Esophagus squamous epithelium (tissue), 4 donors: ENCODE data around the gene USH2A.

ENCODE experiments used
- CTCF ChIP-seq, 6 experiments: fragments of 450-650 bp in 4 of 6; fragments of 200-600 bp in 2 of 6; sonication (generic) in 2 of 6; IDR thresholded peaks; one replicate each; pipeline ENCODE4 v1.5.1; 2016 to 2019; ENCODE audit warnings: antibody characterized with exemption in 6 of 6, mild to moderate bottlenecking in 4 of 6, moderate library complexity in 4 of 6
- POLR2A ChIP-seq, 4 donors: fragments of 450-650 bp; IDR thresholded peaks; one replicate each; pipeline ENCODE4 v1.6.1; 2017; ENCODE audit warnings: antibody characterized with exemption in 4 of 4, mild to moderate bottlenecking in 4 of 4, moderate library complexity in 3 of 4

GRCh38 chr1:216144661-216145450 lies 278.4 kb downstream of the USH2A start:
- TF ChIP-seq POLR2A (IDR thresholded peaks at IDR 0.05) (no peak), CTCF (IDR thresholded peaks at IDR 0.05) (no peak)
